GM12878 (cell line): ENCODE measurements around the gene DUSP14. TPM values are rescaled to one million over a fixed set of nuclear protein-coding genes. Genes with fewer than 3 reads are reported as not detected.

Source experiments
- ATAC-seq: fragments of 200-7000 bp; cut with Tn5 transposase; 3 replicates; pipeline ENCODE4 v1.9.1; 2020; ENCODE audit warnings: mild to moderate bottlenecking, moderate library complexity
- BruUV-seq: library from RNA; stranded (reverse); fragments of 400-500 nt; replicated peaks from 2 replicates; lab custom pipeline; 2021; lab: Mats Ljungman, UMichigan
- CTCF ChIA-PET: fragments of 300-600 bp; sonication (Branson Sonifier 250); formaldehyde crosslinking; extraction: SDS; loops from one replicate; lab custom pipeline; 2021; ENCODE audit warnings: inconsistent platforms; lab: Yijun Ruan, JAX
- POLR2A ChIA-PET: fragments of 350-600 bp; formaldehyde crosslinking; extraction: SDS; loops from one replicate; lab custom pipeline; 2021; ENCODE audit warnings: inconsistent platforms; lab: Charles Lee
- RAD21 ChIA-PET: fragments of 300-600 bp; sonication (Branson Sonifier 250); formaldehyde crosslinking; loops from one replicate; lab custom pipeline; 2023; ENCODE audit warnings: antibody characterized with exemption; ENCODE audit not compliant: unreplicated experiment; lab: Charles Lee
- SMC1A ChIA-PET: fragments of 300-600 bp; sonication (Branson Sonifier 250); formaldehyde crosslinking; loops from one replicate; lab custom pipeline; 2023; ENCODE audit not compliant: unreplicated experiment, uncharacterized antibody; lab: Charles Lee
- DNase-seq: peaks from one replicate; pipeline ENCODE4 v3.0.0-alpha.2; 2011; ENCODE audit warnings: low read depth, low spot score
- FAIRE-seq: peaks from 3 replicates; lab custom pipeline; 2011; peaks lifted over from hg19 to GRCh38; lab: Jason Lieb, UNC
- H2AFZ ChIP-seq: 2 replicates; pipeline ENCODE4 v1.6.0; 2011; ENCODE audit warnings: low read depth, low read length, control low read depth; ENCODE audit not compliant: control insufficient read depth
- H3K27ac ChIP-seq: 2 replicates; pipeline ENCODE4 v1.5.1; 2011; ENCODE audit warnings: control low read depth; ENCODE audit not compliant: control insufficient read depth, insufficient read depth
- H3K27me3 ChIP-seq, 2 experiments: replicated peaks in 1 of 2; 2 replicates each; pipeline versions ENCODE4 v1.6.0 to v1.6.1; 2011; ENCODE audit warnings: low read length in 1 of 2; ENCODE audit not compliant: control insufficient read depth in 2 of 2, insufficient read depth in 2 of 2
- H3K36me3 ChIP-seq, 2 experiments: 2 replicates each; pipeline ENCODE4 v1.5.1; 2011; ENCODE audit warnings: low read length in 1 of 2; ENCODE audit not compliant: control insufficient read depth in 2 of 2, insufficient read depth in 2 of 2
- H3K4me1 ChIP-seq: 2 replicates; pipeline ENCODE4 v1.6.1; 2011; ENCODE audit warnings: mild to moderate bottlenecking, low read length, moderate library complexity, mixed read lengths; ENCODE audit not compliant: control insufficient read depth, insufficient read depth
- H3K4me2 ChIP-seq: 2 replicates; pipeline ENCODE4 v1.6.0; 2011; ENCODE audit warnings: control low read depth; ENCODE audit not compliant: control insufficient read depth, insufficient read depth
- H3K4me3 ChIP-seq: fragments of 200-600 bp; sonication (generic); 2 replicates; pipeline ENCODE4 v1.5.1; 2016
- H3K79me2 ChIP-seq: 2 replicates; pipeline ENCODE4 v1.6.0; 2011; ENCODE audit warnings: low read length; ENCODE audit not compliant: control insufficient read depth, insufficient read depth
- H3K9ac ChIP-seq: 2 replicates; pipeline ENCODE4 v1.8.0; 2011; ENCODE audit warnings: low read length, control low read depth, mixed read lengths; ENCODE audit not compliant: control insufficient read depth, insufficient read depth
- H3K9me3 ChIP-seq: replicated peaks from 3 replicates; pipeline ENCODE4 v1.5.1; 2011; ENCODE audit warnings: mild to moderate bottlenecking, low read length; ENCODE audit not compliant: control insufficient read depth, insufficient read depth
- H4K20me1 ChIP-seq: 2 replicates; pipeline ENCODE4 v1.6.0; 2011; ENCODE audit not compliant: control insufficient read depth, insufficient read depth
- BMI1 ChIP-seq: fragments of 450-650 bp; IDR thresholded peaks from 2 replicates; pipeline ENCODE4 v1.6.1; 2016; ENCODE audit warnings: mild to moderate bottlenecking, moderate library complexity, borderline replicate concordance
- CHD2 ChIP-seq: IDR thresholded peaks from 2 replicates; pipeline ENCODE4 v1.6.1; 2011; ENCODE audit warnings: low read depth, low read length, improper control_type of control experiment, borderline replicate concordance
- CREM ChIP-seq: IDR thresholded peaks from 2 replicates; pipeline ENCODE4 v1.6.1; 2014; ENCODE audit warnings: antibody characterized with exemption, low read depth
- MXI1 ChIP-seq: fragments of 150-350 bp; IDR thresholded peaks from 2 replicates; pipeline ENCODE4 v1.6.1; 2011; ENCODE audit warnings: low read depth, mild to moderate bottlenecking, inconsistent platforms, low read length, improper control_type of control experiment
- NFIC ChIP-seq: IDR thresholded peaks from 2 replicates; pipeline ENCODE4 v1.6.1; 2012; ENCODE audit warnings: low read depth, mild to moderate bottlenecking, inconsistent platforms, low read length, moderate library complexity
- NRF1 ChIP-seq: conservative IDR thresholded peaks from 2 replicates; pipeline ENCODE4 v1.6.1; 2011; ENCODE audit warnings: mild to moderate bottlenecking, low read depth, low read length, improper control_type of control experiment
- PAX8 ChIP-seq: fragments of 450-650 bp; IDR thresholded peaks from 2 replicates; pipeline ENCODE4 v1.6.1; 2017; ENCODE audit warnings: mild to moderate bottlenecking, moderate library complexity
- TBL1XR1 ChIP-seq: IDR thresholded peaks from 2 replicates; pipeline ENCODE4 v1.6.1; 2012; ENCODE audit warnings: low read depth, low read length, improper control_type of control experiment
- TCF3 ChIP-seq: IDR thresholded peaks from 2 replicates; pipeline ENCODE4 v1.6.1; 2012; ENCODE audit warnings: low read depth, mild to moderate bottlenecking, low read length, borderline replicate concordance; ENCODE audit not compliant: insufficient read depth
- ZNF217 ChIP-seq: fragments of 450-650 bp; IDR thresholded peaks from 2 replicates; pipeline ENCODE4 v1.6.1; 2017; ENCODE audit warnings: antibody characterized with exemption, mild to moderate bottlenecking
- WGBS: methylation state at CpG from one replicate; pipeline ENCODE4 v1.1.6; 2016; ENCODE audit warnings: low lambda C conversion rate; ENCODE audit not compliant: insufficient replicate concordance, insufficient coverage; ENCODE audit errors: missing lambda C conversion rate; 5-methylcytosine and 5-hydroxymethylcytosine counted together
- in situ Hi-C: fragments of 300-500 bp; cut with MboI; formaldehyde crosslinking; loops from 9 replicates; pipeline ENCODE4 v1.14.3; 2018; ENCODE audit warnings: mixed read lengths
- intact Hi-C: fragments of 100-400 bp; cut with micrococcal nuclease; formaldehyde crosslinking; loops from one replicate; pipeline ENCODE4 v1.14.2; 2022; ENCODE audit not compliant: unreplicated experiment
- polyA plus RNA-seq, 11 experiments: library from polyadenylated mRNA; depleted of rRNA in 4 of 11; unstranded in 6 of 11; stranded (reverse) in 5 of 11; fragments of >200 nt; fragmentation: Nextera tagmentation in 4 of 11; fragmentation: Illumina TruSeq in 1 of 11; extraction: Ambion mirVana in 4 of 11; extraction: Trizol in 1 of 11; gene quantifications; 1 replicate in 1 of 11; 2 replicates in 10 of 11; pipeline versions ENCODE4 v1.2.1 to v1.2.3, GENCODE V29; 2011 to 2016; ENCODE audit warnings: inconsistent platforms in 2 of 11, missing spikeins in 2 of 11, low read depth in 1 of 11
- total RNA-seq, 4 experiments: library from RNA; depleted of rRNA in 3 of 4; stranded (reverse); fragments of >200 nt in 3 of 4; fragmentation: Illumina TruSeq in 1 of 4; extraction: Trizol in 1 of 4; gene quantifications; 2 replicates each; pipeline versions ENCODE4 v1.2.1 to v1.2.3, GENCODE V29; 2013 to 2021
- TF ChIP-seq, protein P1 (sequence below): fragments of 450-650 bp; IDR thresholded peaks from 2 replicates; pipeline ENCODE4 v1.6.1; 2017; ENCODE audit warnings: low read depth, mild to moderate bottlenecking, moderate library complexity
- TF ChIP-seq, protein P2 (sequence below): fragments of 450-650 bp; conservative IDR thresholded peaks from 2 replicates; pipeline ENCODE4 v1.6.1; 2017; ENCODE audit warnings: mild to moderate bottlenecking, moderate library complexity
- TF ChIP-seq, protein P3 (sequence below): IDR thresholded peaks from 2 replicates; pipeline ENCODE4 v1.6.1; 2012; ENCODE audit warnings: low read depth, low read length, improper control_type of control experiment
- TF ChIP-seq, protein P4 (sequence below): IDR thresholded peaks from 2 replicates; pipeline ENCODE4 v1.6.1; 2012; ENCODE audit warnings: improper control_type of control experiment, low read depth, low read length; ENCODE audit not compliant: insufficient replicate concordance

DUSP14 gene
- total and polyA plus RNA-seq, 10 of the 15 experiments (the other 5 are each of a cell fraction or from before 2014, with no cell fraction given), result 14.5 to 36.5 (median 24.4) TPM

DNA sequence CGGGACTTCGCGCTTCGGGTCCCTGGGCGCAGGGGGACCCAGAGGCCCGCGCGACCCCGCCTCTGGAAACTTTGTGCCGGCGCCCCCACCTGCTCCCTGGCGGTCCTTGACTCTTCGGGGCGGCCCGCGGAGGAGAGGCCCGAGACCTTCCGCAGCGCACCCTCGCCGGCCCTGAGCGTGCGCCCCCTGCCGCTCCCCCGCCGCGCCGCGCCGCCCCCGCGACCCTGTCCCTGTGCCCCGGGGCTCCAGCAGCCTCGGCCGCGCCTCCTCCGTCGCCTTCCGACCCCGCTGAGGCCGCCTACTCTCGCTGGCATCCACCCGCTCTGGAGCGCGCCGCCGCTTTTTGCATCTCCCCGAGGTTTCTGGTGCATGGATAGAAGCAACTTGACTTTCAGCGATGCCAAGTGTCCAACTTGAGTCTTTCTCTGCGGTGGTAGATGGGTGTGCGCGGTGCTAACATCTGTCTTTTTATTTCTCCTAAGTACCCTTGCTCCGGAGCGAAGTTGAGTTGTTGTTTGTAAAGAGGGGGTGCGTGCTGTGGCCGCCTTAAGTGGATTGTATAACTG lies 414 bp downstream of the DUSP14 start:
- Histone ChIP-seq H4K20me1 (no peaks in the 10 kb centered on the region), H3K9ac (peak overlapping the region; percentile 62), H3K9me3 (no peaks in the 10 kb centered on the region), H3K27ac (0 out of 2 replicates have a peak overlapping the region, but pooled peaks have one; percentile 16), H3K27me3 (no peaks in the 10 kb centered on the region), H3K4me2 (peak overlapping the region; percentile 82), H2AFZ (peak overlapping the region; percentile 82), H3K4me1 (peaks cover 17% of the 10 kb centered on the region), H3K4me3 (peak overlapping the region; percentile 92), H3K79me2 (peaks cover 13% of the 10 kb centered on the region), H3K36me3 (no peaks in the 10 kb centered on the region)
- intact Hi-C loops (loop anchor here (5.0 kb wide), 1 partner anchor 83 kb away; the partner anchor contains the start of genes ACACA and TADA2A), in situ Hi-C loops (no loop called here)
- ChIA-PET RAD21 (interaction anchor here (1.0 kb wide), 1 partner anchor 117 kb away, joined by 3 read pairs; no protein-coding TSS in a partner anchor), POLR2A (interaction anchor here (0.7 to 1.0 kb wide), 2 partner anchors 40 to 98 kb away, joined by 3 to 5 read pairs; no protein-coding TSS in a partner anchor), SMC1A (interaction anchor here (1.1 to 2.2 kb wide), 4 partner anchors 44 to 120 kb away, joined by 3 to 8 read pairs (median 4); partner anchors contain the start of genes ACACA and TADA2A), CTCF (interaction anchor here (0.7 to 2.5 kb wide), 5 partner anchors 40 to 889 kb away, joined by 3 to 8 read pairs (median 3); no protein-coding TSS in a partner anchor)
- BruUV-seq, result no TSS peak
- ATAC-seq (peak; percentile 73), FAIRE-seq (no peak), DNase-seq (no peak)
- WGBS, result 1% methylated on average over 24 of the region's 56 CpGs
- TF ChIP-seq BMI1 (no peak), PAX8 (no peak), CREM (no peak), NFIC (no peak), MXI1 (no peak), ZNF217 (no peak), NRF1 (no peak), CHD2 (no peak), TBL1XR1 (no peak), TCF3 (no peak)
- TF ChIP-seq, protein P1, sequence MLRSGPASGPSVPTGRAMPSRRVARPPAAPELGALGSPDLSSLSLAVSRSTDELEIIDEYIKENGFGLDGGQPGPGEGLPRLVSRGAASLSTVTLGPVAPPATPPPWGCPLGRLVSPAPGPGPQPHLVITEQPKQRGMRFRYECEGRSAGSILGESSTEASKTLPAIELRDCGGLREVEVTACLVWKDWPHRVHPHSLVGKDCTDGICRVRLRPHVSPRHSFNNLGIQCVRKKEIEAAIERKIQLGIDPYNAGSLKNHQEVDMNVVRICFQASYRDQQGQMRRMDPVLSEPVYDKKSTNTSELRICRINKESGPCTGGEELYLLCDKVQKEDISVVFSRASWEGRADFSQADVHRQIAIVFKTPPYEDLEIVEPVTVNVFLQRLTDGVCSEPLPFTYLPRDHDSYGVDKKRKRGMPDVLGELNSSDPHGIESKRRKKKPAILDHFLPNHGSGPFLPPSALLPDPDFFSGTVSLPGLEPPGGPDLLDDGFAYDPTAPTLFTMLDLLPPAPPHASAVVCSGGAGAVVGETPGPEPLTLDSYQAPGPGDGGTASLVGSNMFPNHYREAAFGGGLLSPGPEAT, result no peak
- TF ChIP-seq, protein P2, sequence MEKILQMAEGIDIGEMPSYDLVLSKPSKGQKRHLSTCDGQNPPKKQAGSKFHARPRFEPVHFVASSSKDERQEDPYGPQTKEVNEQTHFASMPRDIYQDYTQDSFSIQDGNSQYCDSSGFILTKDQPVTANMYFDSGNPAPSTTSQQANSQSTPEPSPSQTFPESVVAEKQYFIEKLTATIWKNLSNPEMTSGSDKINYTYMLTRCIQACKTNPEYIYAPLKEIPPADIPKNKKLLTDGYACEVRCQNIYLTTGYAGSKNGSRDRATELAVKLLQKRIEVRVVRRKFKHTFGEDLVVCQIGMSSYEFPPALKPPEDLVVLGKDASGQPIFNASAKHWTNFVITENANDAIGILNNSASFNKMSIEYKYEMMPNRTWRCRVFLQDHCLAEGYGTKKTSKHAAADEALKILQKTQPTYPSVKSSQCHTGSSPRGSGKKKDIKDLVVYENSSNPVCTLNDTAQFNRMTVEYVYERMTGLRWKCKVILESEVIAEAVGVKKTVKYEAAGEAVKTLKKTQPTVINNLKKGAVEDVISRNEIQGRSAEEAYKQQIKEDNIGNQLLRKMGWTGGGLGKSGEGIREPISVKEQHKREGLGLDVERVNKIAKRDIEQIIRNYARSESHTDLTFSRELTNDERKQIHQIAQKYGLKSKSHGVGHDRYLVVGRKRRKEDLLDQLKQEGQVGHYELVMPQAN, result peak; percentile 34; the same call in 1 of the 2 replicates
- TF ChIP-seq, protein P3, sequence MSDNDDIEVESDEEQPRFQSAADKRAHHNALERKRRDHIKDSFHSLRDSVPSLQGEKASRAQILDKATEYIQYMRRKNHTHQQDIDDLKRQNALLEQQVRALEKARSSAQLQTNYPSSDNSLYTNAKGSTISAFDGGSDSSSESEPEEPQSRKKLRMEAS, result no peak
- TF ChIP-seq, protein P4, sequence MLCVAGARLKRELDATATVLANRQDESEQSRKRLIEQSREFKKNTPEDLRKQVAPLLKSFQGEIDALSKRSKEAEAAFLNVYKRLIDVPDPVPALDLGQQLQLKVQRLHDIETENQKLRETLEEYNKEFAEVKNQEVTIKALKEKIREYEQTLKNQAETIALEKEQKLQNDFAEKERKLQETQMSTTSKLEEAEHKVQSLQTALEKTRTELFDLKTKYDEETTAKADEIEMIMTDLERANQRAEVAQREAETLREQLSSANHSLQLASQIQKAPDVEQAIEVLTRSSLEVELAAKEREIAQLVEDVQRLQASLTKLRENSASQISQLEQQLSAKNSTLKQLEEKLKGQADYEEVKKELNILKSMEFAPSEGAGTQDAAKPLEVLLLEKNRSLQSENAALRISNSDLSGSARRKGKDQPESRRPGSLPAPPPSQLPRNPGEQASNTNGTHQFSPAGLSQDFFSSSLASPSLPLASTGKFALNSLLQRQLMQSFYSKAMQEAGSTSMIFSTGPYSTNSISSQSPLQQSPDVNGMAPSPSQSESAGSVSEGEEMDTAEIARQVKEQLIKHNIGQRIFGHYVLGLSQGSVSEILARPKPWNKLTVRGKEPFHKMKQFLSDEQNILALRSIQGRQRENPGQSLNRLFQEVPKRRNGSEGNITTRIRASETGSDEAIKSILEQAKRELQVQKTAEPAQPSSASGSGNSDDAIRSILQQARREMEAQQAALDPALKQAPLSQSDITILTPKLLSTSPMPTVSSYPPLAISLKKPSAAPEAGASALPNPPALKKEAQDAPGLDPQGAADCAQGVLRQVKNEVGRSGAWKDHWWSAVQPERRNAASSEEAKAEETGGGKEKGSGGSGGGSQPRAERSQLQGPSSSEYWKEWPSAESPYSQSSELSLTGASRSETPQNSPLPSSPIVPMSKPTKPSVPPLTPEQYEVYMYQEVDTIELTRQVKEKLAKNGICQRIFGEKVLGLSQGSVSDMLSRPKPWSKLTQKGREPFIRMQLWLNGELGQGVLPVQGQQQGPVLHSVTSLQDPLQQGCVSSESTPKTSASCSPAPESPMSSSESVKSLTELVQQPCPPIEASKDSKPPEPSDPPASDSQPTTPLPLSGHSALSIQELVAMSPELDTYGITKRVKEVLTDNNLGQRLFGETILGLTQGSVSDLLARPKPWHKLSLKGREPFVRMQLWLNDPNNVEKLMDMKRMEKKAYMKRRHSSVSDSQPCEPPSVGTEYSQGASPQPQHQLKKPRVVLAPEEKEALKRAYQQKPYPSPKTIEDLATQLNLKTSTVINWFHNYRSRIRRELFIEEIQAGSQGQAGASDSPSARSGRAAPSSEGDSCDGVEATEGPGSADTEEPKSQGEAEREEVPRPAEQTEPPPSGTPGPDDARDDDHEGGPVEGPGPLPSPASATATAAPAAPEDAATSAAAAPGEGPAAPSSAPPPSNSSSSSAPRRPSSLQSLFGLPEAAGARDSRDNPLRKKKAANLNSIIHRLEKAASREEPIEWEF, result no peak
